GM23248 (cell line): Measurements from ENCODE around the gene REG3A. TPM values are rescaled to one million over a fixed set of nuclear protein-coding genes. Genes with fewer than 3 reads are reported as not detected.

Experiments used
- DNase-seq: peaks from one replicate; pipeline ENCODE4 v3.0.0-alpha.2; 2015
- H2AFZ ChIP-seq: fragments of 200-600 bp; sonication (generic); 2 replicates; pipeline ENCODE4 v1.6.1; 2016; ENCODE audit warnings: antibody characterized with exemption
- H3F3A ChIP-seq: fragments of 200-600 bp; sonication (generic); 2 replicates; pipeline ENCODE4 v1.6.1; 2016; ENCODE audit warnings: mild to moderate bottlenecking, antibody characterized with exemption, mixed run types; ENCODE audit not compliant: insufficient read depth
- H3K27ac ChIP-seq: fragments of 200-600 bp; sonication (generic); 2 replicates; pipeline ENCODE4 v1.5.1; 2016; ENCODE audit warnings: mild to moderate bottlenecking
- H3K27me3 ChIP-seq: fragments of 200-600 bp; sonication (generic); replicated peaks from 2 replicates; pipeline ENCODE4 v1.6.1; 2016; ENCODE audit warnings: mild to moderate bottlenecking; ENCODE audit not compliant: insufficient read depth
- H3K36me3 ChIP-seq: fragments of 200-600 bp; sonication (generic); 2 replicates; pipeline ENCODE4 v1.6.1; 2016; ENCODE audit warnings: low read depth, mild to moderate bottlenecking
- H3K4me1 ChIP-seq: fragments of 200-600 bp; sonication (generic); 2 replicates; pipeline ENCODE4 v1.6.1; 2016; ENCODE audit warnings: mild to moderate bottlenecking; ENCODE audit not compliant: insufficient read depth
- H3K4me2 ChIP-seq: fragments of 200-600 bp; sonication (generic); one replicate; pipeline ENCODE4 v1.6.1; 2016; ENCODE audit warnings: mild to moderate bottlenecking; ENCODE audit not compliant: unreplicated experiment
- H3K4me3 ChIP-seq: fragments of 200-600 bp; sonication (generic); 2 replicates; pipeline ENCODE4 v1.5.1; 2016; ENCODE audit warnings: mild to moderate bottlenecking
- H3K79me2 ChIP-seq: fragments of 200-600 bp; sonication (generic); 2 replicates; pipeline ENCODE4 v1.6.1; 2016; ENCODE audit warnings: mild to moderate bottlenecking; ENCODE audit not compliant: insufficient read depth
- H3K9ac ChIP-seq: fragments of 200-600 bp; sonication (generic); 2 replicates; pipeline ENCODE4 v1.6.1; 2016; ENCODE audit warnings: mild to moderate bottlenecking
- H3K9me2 ChIP-seq: fragments of 200-600 bp; sonication (generic); 2 replicates; pipeline ENCODE4 v1.6.1; 2016; ENCODE audit warnings: mixed run types, mild to moderate bottlenecking, moderate library complexity; ENCODE audit not compliant: insufficient read depth
- H3K9me3 ChIP-seq: fragments of 200-600 bp; sonication (generic); one replicate; pipeline ENCODE4 v1.6.1; 2017; ENCODE audit warnings: low read depth
- H4K20me1 ChIP-seq: fragments of 200-600 bp; sonication (generic); 2 replicates; pipeline ENCODE4 v1.6.0; 2016; ENCODE audit not compliant: insufficient read depth
- EZH2 ChIP-seq: fragments of 200-600 bp; sonication (generic); IDR thresholded peaks from 2 replicates; pipeline ENCODE4 v1.6.1; 2018; ENCODE audit warnings: antibody characterized with exemption, mild to moderate bottlenecking; ENCODE audit not compliant: insufficient read depth, poor library complexity, severe bottlenecking
- EZH2phosphoT487 ChIP-seq: fragments of 200-600 bp; sonication (generic); IDR thresholded peaks from 2 replicates; pipeline ENCODE4 v1.6.1; 2018; ENCODE audit warnings: antibody characterized with exemption, moderate library complexity, mild to moderate bottlenecking, low read depth; ENCODE audit not compliant: insufficient read depth
- WGBS, 2 experiments: methylation state at CpG; one replicate each; pipeline ENCODE4 v1.1.6; 2015 to 2017; ENCODE audit warnings: low lambda C conversion rate in 2 of 2, low coverage in 1 of 2; ENCODE audit errors: missing lambda C conversion rate in 2 of 2; 5-methylcytosine and 5-hydroxymethylcytosine counted together
- in situ Hi-C: fragments of 300-500 bp; cut with MboI; formaldehyde crosslinking; loops from 2 replicates; pipeline ENCODE4 v1.15.0; 2020
- polyA plus RNA-seq: library from polyadenylated mRNA; unstranded; fragments of >200 nt; fragmentation: Nextera tagmentation; extraction: Ambion mirVana; gene quantifications from 2 replicates; pipeline ENCODE4 v1.2.1, GENCODE V29; 2016
- total RNA-seq: library from RNA; depleted of rRNA; stranded (reverse); fragments of >200 nt; shearing (Covaris generic); gene quantifications from 2 replicates; pipeline ENCODE4 v1.2.3, GENCODE V29; 2014

The REG3A gene
- total and polyA plus RNA-seq, 2 experiments from 2014 or later = not detected

- Histone ChIP-seq H3F3A (no peaks in the 10 kb centered on the region), H3K27me3 (no peaks in the 10 kb centered on the region), H4K20me1 (no peaks in the 10 kb centered on the region), H3K9me3 (no peaks in the 10 kb centered on the region), H3K4me3 (no peak overlapping the region), H3K4me1 (no peaks in the 10 kb centered on the region), H3K9me2 (no peaks in the 10 kb centered on the region), H3K9ac (no peak overlapping the region), H3K4me2 (no peak overlapping the region), H3K36me3 (no peaks in the 10 kb centered on the region), H3K79me2 (no peaks in the 10 kb centered on the region), H2AFZ (no peak overlapping the region), H3K27ac (no peak overlapping the region)
- no peak for DNase-seq
- in situ Hi-C loops = no loop called here
- TF ChIP-seq EZH2phosphoT487 (no peak), EZH2 (no peak)
- 12 to 16% methylated on average over 2 of the region's 2 CpGs for WGBS, 2 experiments
These were observed 22.1 kb upstream of the REG3A start for GRCh38 chr2:79181617-79182016.

GRCh38 chr2:79180092-79180491, 20.5 kb upstream of the REG3A start:
- H3K4me2 ChIP-seq = no peak overlapping the region
- in situ Hi-C loops = no loop called here
- H3K27me3 ChIP-seq = no peaks in the 10 kb centered on the region
- no peak overlapping the region for H2AFZ ChIP-seq
- no peaks in the 10 kb centered on the region for H3F3A ChIP-seq
- TF ChIP-seq EZH2phosphoT487 (no peak), EZH2 (no peak)
- H3K9me2 ChIP-seq = no peaks in the 10 kb centered on the region
- no peaks in the 10 kb centered on the region for H4K20me1 ChIP-seq
- no peak overlapping the region for H3K9ac ChIP-seq
- H3K4me1 ChIP-seq = no peaks in the 10 kb centered on the region
- H3K36me3 ChIP-seq = no peaks in the 10 kb centered on the region
- no peak overlapping the region for H3K4me3 ChIP-seq
- DNase-seq = no peak
- H3K27ac ChIP-seq = no peak overlapping the region
- 5 to 8% methylated on average over 2 of the region's 2 CpGs for WGBS, 2 experiments
- no peaks in the 10 kb centered on the region for H3K9me3 ChIP-seq
- no peaks in the 10 kb centered on the region for H3K79me2 ChIP-seq

- Histone ChIP-seq H3K9me3 (no peaks in the 10 kb centered on the region), H3F3A (no peaks in the 10 kb centered on the region)
- in situ Hi-C loops = no loop called here
These were observed 19.5 kb upstream of the REG3A start for GRCh38 chr2:79179036-79179435.

GRCh38 chr2:79178076-79178674, 18.6 kb upstream of the REG3A start:
- Histone ChIP-seq H3K9ac (no peak overlapping the region), H4K20me1 (no peaks in the 10 kb centered on the region), H3K27ac (no peak overlapping the region), H3K36me3 (no peaks in the 10 kb centered on the region), H2AFZ (no peak overlapping the region), H3K4me1 (no peaks in the 10 kb centered on the region), H3K9me3 (no peaks in the 10 kb centered on the region), H3K27me3 (no peaks in the 10 kb centered on the region), H3K4me2 (no peak overlapping the region), H3K9me2 (no peaks in the 10 kb centered on the region), H3F3A (no peaks in the 10 kb centered on the region), H3K79me2 (no peaks in the 10 kb centered on the region), H3K4me3 (no peak overlapping the region)
- WGBS, 2 experiments = 15 to 24% methylated on average over 6 of the region's 6 CpGs
- no peak for DNase-seq
- in situ Hi-C loops = no loop called here
- TF ChIP-seq EZH2 (no peak), EZH2phosphoT487 (no peak)

More at GRCh38 chr2:79179036-79179435, 19.5 kb upstream of the REG3A start:
- no peak overlapping the region for H3K4me3 ChIP-seq
- no peak for TF ChIP-seq EZH2
- no peak for TF ChIP-seq EZH2phosphoT487
- no peaks in the 10 kb centered on the region for H3K27me3 ChIP-seq
- H3K4me2 ChIP-seq = no peak overlapping the region
- H3K9me2 ChIP-seq = no peaks in the 10 kb centered on the region
- no peaks in the 10 kb centered on the region for H4K20me1 ChIP-seq
- no peak for DNase-seq
- WGBS, 2 experiments = 10 to 13% methylated on average over 4 of the region's 4 CpGs
- no peaks in the 10 kb centered on the region for H3K4me1 ChIP-seq
- H3K9ac ChIP-seq = no peak overlapping the region
- no peak overlapping the region for H3K27ac ChIP-seq
- no peaks in the 10 kb centered on the region for H3K79me2 ChIP-seq
- H2AFZ ChIP-seq = no peak overlapping the region
- no peaks in the 10 kb centered on the region for H3K36me3 ChIP-seq

- H2AFZ ChIP-seq = no peak overlapping the region
- H3K9ac ChIP-seq = no peak overlapping the region
- no peaks in the 10 kb centered on the region for H3K4me1 ChIP-seq
- H3K4me2 ChIP-seq = no peak overlapping the region
- DNase-seq = no peak
- 11 to 13% methylated on average over 2 of the region's 2 CpGs for WGBS, 2 experiments
- H3K9me3 ChIP-seq = no peaks in the 10 kb centered on the region
- TF ChIP-seq EZH2phosphoT487 (no peak), EZH2 (no peak)
- in situ Hi-C loops = no loop called here
- H3K27ac ChIP-seq = no peak overlapping the region
- H3K79me2 ChIP-seq = no peaks in the 10 kb centered on the region
- no peaks in the 10 kb centered on the region for H3F3A ChIP-seq
- no peak overlapping the region for H3K4me3 ChIP-seq
- H4K20me1 ChIP-seq = no peaks in the 10 kb centered on the region
- no peaks in the 10 kb centered on the region for H3K27me3 ChIP-seq
- no peaks in the 10 kb centered on the region for H3K9me2 ChIP-seq
- H3K36me3 ChIP-seq = no peaks in the 10 kb centered on the region
These were observed 11.9 kb upstream of the REG3A start for GRCh38 chr2:79171348-79171958.
